OCI-LY7 (cell line): ENCODE data around the gene GATA5.

Experiments used
- EZH2phosphoT487 ChIP-seq: fragments of 200-600 bp; sonication (generic); IDR thresholded peaks from 2 replicates; pipeline ENCODE4 v1.6.1; 2018; ENCODE audit warnings: low read depth, borderline replicate concordance, mild to moderate bottlenecking, mixed run types, antibody characterized with exemption, low read length, moderate library complexity, mixed read lengths
- TF ChIP-seq, protein P1 (sequence below): fragments of 200-600 bp; sonication (generic); conservative IDR thresholded peaks from 2 replicates; pipeline ENCODE4 v1.5.1; 2014; ENCODE audit warnings: mild to moderate bottlenecking, antibody characterized with exemption, low read length, moderate library complexity, mixed read lengths

GRCh38 chr20:62460678-62461077 lies 15.1 kb downstream of the GATA5 start:
- TF ChIP-seq, protein P1, sequence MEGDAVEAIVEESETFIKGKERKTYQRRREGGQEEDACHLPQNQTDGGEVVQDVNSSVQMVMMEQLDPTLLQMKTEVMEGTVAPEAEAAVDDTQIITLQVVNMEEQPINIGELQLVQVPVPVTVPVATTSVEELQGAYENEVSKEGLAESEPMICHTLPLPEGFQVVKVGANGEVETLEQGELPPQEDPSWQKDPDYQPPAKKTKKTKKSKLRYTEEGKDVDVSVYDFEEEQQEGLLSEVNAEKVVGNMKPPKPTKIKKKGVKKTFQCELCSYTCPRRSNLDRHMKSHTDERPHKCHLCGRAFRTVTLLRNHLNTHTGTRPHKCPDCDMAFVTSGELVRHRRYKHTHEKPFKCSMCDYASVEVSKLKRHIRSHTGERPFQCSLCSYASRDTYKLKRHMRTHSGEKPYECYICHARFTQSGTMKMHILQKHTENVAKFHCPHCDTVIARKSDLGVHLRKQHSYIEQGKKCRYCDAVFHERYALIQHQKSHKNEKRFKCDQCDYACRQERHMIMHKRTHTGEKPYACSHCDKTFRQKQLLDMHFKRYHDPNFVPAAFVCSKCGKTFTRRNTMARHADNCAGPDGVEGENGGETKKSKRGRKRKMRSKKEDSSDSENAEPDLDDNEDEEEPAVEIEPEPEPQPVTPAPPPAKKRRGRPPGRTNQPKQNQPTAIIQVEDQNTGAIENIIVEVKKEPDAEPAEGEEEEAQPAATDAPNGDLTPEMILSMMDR = no peak
- no peak for TF ChIP-seq EZH2phosphoT487
